GM19025 (cell line): Measurements from ENCODE around the gene ST14.
"Not testable (repeated sequence)": the region's sequence is repeated elsewhere in the genome, so short reads cannot be mapped to it uniquely, and the experiment has no call there.

ENCODE experiments used
- ATAC-seq: cut with Tn5 transposase; IDR thresholded peaks from one replicate; pipeline ENCODE4 v1.9.1; 2021; ENCODE audit warnings: mild to moderate bottlenecking, low read depth, moderate library complexity; ENCODE audit not compliant: unreplicated experiment

The ST14 gene

GRCh38 chr11:130161441-130162145 is 2.0 kb downstream of the ST14 start:
- no peak for ATAC-seq

DNA sequence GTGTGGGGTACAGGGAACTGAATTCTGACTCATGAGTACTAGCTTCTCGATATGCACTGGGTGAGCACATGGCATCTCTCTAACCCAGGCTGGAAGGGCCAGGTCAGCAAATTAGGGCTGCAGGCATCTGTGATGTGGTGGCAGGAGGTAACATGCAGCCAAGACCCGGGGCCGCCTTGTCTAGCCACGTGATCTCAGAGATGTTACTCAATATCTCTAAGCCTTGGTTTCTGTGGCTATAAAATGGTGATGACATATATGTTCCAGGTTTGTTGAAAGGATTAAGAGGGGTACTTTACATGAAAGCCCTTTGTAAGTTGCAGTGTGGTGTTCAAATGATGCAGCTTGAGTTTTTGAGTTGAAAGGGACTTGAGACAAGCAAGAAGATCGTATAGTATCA is 3.2 kb downstream of the ST14 start:
- no peak for ATAC-seq

DNA sequence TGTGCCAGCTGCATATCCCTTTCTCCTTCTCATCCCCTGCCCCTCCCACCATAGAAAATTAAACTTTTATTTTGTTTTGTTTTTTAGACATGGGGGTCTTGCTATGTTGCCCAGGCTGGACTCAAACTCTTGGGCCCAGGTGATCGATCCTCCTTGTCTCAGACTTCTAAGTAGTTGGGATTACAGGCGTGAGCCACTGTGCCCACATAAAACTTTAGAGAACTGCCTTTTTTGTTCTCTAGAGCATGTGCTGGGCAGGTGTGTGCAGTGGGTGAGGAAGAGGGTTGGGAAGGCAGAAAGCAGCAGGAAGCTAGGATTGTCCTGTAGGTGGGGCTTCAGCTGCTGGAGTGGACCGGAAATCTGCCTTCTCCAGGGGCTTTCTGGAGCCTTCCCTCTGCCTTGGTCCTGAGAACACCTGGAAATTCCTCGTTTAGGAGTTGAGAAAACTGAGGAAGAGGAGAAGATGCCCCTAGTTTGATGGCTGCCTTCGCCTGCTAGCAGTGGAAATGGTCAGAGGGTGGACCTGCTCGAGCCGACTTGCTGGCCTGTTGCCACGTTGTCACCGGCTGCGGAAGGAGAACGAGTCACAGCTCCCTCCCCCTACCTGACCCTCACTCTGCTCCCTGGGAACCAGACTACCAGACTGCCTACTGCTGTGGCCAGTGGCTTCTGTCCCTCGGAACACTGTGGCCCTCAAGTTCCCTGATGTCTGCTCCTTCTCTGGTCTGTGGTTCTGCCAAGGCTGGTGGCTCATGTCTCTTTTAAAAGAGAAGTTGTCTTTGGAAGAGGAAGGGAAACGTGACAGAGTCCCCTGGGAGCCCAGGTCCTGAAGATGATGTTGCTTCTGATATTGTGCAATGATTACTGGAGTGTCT is 4.0 kb downstream of the ST14 start:
- ATAC-seq = no peak

DNA sequence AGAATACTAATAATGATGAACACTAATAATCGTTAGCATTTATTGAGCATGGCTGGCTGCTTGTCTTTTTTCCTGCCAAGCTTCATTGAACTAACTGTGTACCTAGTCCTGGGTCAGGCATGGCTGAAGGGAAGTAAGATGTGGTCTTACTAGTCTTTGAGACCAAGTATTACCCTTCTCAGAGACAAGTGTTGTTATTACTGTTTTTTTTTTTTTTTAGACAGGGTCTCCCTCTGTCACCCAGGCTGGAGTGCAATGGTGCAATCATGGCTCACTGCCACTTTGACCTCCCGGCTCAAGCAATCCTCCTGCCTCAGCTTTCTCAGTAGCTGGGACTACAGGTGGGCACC is 4.6 kb downstream of the ST14 start:
- no peak for ATAC-seq

- no peak for ATAC-seq
Observed at GRCh38 chr11:130165601-130166456, 6.2 kb downstream of the ST14 start.

GRCh38 chr11:130166457-130166784 is 6.8 kb downstream of the ST14 start:
- no peak for ATAC-seq

- ATAC-seq = no peak
Observed at GRCh38 chr11:130167146-130167545, 7.6 kb downstream of the ST14 start.

DNA sequence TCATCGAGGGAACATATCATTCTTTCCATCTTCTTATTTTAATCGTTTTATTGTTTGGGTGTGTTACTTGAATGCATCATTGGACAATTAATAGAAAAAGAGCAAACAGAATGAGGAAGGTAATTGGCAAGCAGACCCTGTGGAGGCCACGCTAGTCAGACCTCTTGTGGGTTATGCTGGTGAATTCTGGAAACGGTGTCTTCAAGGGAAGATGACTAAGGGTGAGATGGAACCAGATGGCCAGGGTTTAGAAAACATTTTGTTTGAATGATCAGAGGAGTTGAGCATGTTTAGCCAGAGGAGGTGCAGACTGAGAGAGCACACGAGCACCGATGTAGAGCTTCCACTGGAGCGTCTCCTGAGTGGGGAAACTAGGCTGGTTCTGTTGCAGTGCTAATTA is 8.5 kb downstream of the ST14 start:
- ATAC-seq = no peak

GRCh38 chr11:130170345-130170744 is 10.8 kb downstream of the ST14 start:
- no peak for ATAC-seq

- no peak for ATAC-seq
Observed at GRCh38 chr11:130171534-130171933, 12.0 kb downstream of the ST14 start.

DNA sequence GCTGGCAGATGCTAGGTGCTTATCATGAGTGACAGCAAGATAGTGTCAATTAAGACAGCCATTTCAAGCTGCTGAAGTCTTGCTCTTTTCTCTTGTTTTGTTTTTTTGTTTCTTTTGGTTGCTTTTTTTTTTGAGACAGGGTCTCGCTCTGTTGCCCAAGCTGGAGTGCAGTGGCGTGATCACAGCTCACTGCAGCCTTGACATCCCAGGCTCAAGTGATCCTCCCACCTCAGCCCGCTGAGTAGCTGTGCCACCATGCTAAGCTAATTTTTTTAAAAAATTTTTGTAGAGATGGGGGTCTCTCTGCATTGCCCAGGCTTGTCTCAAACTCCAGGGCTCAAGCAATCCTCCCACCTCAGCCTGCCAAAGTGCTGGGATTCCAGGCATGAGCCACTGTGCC is 12.4 kb downstream of the ST14 start:
- not testable (repeated sequence) for ATAC-seq

DNA sequence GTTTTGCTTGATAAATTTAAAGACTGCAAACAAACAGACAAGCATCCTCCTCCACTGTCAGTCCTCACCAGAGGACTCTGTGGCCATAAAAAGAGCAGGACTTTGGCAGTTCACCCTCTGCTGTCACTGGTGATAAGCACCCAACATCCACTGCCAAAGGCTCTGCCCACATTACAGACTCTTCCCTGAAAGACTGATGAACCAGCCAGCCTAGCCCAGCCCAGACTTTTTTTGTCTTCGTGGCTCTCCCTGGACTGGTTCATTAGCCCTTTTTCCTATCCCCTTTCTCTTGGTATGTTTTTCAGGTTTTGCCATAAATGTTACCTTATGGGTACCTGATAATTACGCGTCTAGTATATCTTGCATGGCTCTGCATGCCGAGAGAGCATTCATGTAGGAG is 15.1 kb downstream of the ST14 start:
- ATAC-seq = no peak

DNA sequence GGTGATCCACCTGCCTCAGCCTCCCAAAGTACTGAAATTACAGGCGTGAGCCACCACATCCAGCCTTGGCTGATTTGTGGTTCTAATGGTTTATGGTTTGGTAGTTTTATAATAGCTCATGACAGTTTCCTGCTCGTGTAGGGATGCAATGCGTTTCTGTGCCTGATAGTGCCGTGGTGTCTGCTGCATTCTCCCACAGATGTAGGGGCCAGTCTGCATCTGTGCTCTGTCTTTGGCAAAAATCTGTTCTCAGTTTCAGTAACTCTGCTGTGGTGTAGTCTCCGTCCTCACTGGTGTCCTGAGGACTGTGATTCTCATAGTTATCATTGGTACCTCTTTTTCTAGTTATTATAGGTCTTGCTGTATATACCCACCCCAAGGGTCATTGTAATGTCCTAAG is 16.3 kb downstream of the ST14 start:
- ATAC-seq = no peak

GRCh38 chr11:130177782-130178181 is 18.2 kb downstream of the ST14 start:
- ATAC-seq = no peak

GRCh38 chr11:130178441-130179339 is 19.1 kb downstream of the ST14 start:
- no peak for ATAC-seq

DNA sequence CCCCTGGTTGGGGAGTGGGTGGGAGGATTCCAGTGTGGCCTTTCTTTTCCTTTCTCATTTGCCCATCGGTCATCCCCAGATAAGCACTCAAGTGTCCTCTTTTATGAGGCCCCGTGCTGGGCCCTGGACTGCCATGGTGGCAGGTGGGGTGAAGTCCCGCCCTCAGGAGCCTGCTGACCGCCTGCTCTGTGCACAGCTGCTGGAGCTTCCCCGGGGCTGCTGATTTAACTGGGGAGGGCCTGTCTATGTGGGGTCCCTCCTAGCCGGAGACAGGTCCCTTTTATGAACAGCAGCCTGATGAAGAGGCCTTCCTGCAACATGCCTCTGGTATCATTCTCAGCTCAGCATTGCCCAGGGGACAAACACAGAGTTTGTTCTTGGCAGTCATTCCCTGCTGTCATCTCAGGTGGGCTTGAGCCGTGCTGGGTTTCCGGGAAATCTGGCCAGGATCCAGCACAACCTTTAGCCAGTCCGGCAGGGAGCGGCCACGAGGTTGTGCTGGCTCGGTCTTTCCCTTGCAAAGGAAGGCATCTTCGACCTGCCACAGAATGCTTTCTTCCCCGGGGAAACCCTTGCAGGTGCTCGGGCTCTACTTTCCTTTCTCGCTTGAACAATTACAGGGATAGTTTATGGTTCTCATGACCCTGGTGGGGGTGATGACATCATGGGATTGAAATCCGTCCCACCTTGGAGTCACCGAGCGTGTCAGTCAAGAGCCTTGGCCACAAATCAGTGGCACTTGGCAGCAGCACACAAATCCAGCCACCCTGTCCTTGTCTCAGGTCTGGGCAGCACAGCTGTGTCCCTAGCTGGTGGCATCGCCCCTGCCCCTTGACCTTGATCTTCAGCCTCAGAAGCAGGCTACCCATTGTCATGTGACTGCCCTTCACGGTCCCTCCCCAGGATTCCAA is 20.1 kb downstream of the ST14 start:
- ATAC-seq = no peak

GRCh38 chr11:130180491-130180890 is 20.9 kb downstream of the ST14 start:
- no peak for ATAC-seq

GRCh38 chr11:130180896-130181294 is 21.3 kb downstream of the ST14 start:
- ATAC-seq = no peak
